Retinal pigment epithelial cell (primary cell): ENCODE measurements around the gene GUCA2B.

Experiments used
- DNase-seq: peaks from one replicate; pipeline ENCODE4 v3.0.0-alpha.2; 2010; ENCODE audit warnings: low read depth
- H3K4me3 ChIP-seq: 2 replicates; pipeline ENCODE4 v1.5.1; 2011; ENCODE audit warnings: mild to moderate bottlenecking, low read length, control low read depth, moderate library complexity
- CTCF ChIP-seq: conservative IDR thresholded peaks from 2 replicates; pipeline ENCODE4 v1.5.1; 2011; ENCODE audit warnings: low read depth, low read length, control low read depth, inconsistent platforms

The GUCA2B gene

GRCh38 chr1:42122408-42122807, 30.8 kb upstream of the GUCA2B start:
- DNase-seq, result no peak
- H3K4me3 ChIP-seq, result no peak overlapping the region
- no peak for TF ChIP-seq CTCF

- no peak for DNase-seq
- TF ChIP-seq CTCF, result no peak
- no peak overlapping the region for H3K4me3 ChIP-seq
Measured at GRCh38 chr1:42125552-42125951, 27.7 kb upstream of the GUCA2B start.

- TF ChIP-seq CTCF, result no peak
- no peak overlapping the region for H3K4me3 ChIP-seq
- no peak for DNase-seq
Measured at GRCh38 chr1:42127767-42128166, 25.4 kb upstream of the GUCA2B start.

- TF ChIP-seq CTCF, result no peak
- no peak overlapping the region for H3K4me3 ChIP-seq
- DNase-seq, result no peak
Measured at GRCh38 chr1:42128499-42128898, 24.7 kb upstream of the GUCA2B start.

GRCh38 chr1:42128964-42129363, 24.2 kb upstream of the GUCA2B start:
- DNase-seq, result no peak
- no peak for TF ChIP-seq CTCF
- H3K4me3 ChIP-seq, result no peak overlapping the region

- no peak overlapping the region for H3K4me3 ChIP-seq
- no peak for DNase-seq
- no peak for TF ChIP-seq CTCF
Measured at GRCh38 chr1:42130061-42130660, 23.0 kb upstream of the GUCA2B start.

GRCh38 chr1:42133390-42133789, 19.8 kb upstream of the GUCA2B start:
- TF ChIP-seq CTCF, result no peak
- H3K4me3 ChIP-seq, result no peak overlapping the region
- no peak for DNase-seq
